Loucy (cell line): ENCODE results near the gene SLC29A3.

Experiments
- CTCF ChIP-seq: fragments of 200-600 bp; sonication (generic); conservative IDR thresholded peaks from 2 replicates; pipeline ENCODE4 v1.5.1; 2014; ENCODE audit warnings: mild to moderate bottlenecking, antibody characterized with exemption, low read length
- EZH2phosphoT487 ChIP-seq: fragments of 200-600 bp; IDR thresholded peaks from 2 replicates; pipeline ENCODE4 v1.6.1; 2018; ENCODE audit warnings: antibody characterized with exemption, mild to moderate bottlenecking, moderate library complexity, borderline replicate concordance

- TF ChIP-seq CTCF: no peak
- no peak for TF ChIP-seq EZH2phosphoT487
Measured at GRCh38 chr10:71402005-71402404, 82.9 kb downstream of the SLC29A3 start.
